ENCODE data around the gene MDGA2. TPM values are rescaled to one million over a fixed set of nuclear protein-coding genes. Genes with fewer than 3 reads are reported as not detected.
"Not testable (repeated sequence)": the region's sequence is repeated elsewhere in the genome, so short reads cannot be mapped to it uniquely, and the experiment has no call there.

MDGA2 gene
- total RNA-seq, 2 experiments from 2014 or later: not detected

GRCh38 chr14:47208434-47208833 lies 467.0 kb downstream of the MDGA2 start:
- POLR2A ChIA-PET: no interaction called here
- CTCF ChIA-PET: no interaction called here
- intact Hi-C loops (cut with DNase I, micrococcal nuclease): no loop called here

GRCh38 chr14:47207617-47208016 lies 467.8 kb downstream of the MDGA2 start:
- H3K4me3 Mint-ChIP-seq: no peak overlapping the region
- ChIA-PET CTCF (no interaction called here), POLR2A (interaction anchor here (0.7 kb wide), 1 partner anchor 1740 kb away, joined by 4 read pairs; no protein-coding TSS in a partner anchor)
- intact Hi-C loops (cut with DNase I, micrococcal nuclease): no loop called here
- H3K4me1 Mint-ChIP-seq: no peaks in the 10 kb centered on the region
- no peaks in the 10 kb centered on the region for H3K27me3 Mint-ChIP-seq
- no peak overlapping the region for H3K27ac Mint-ChIP-seq
- H3K36me3 Mint-ChIP-seq (ENCODE audit: low read depth): no peaks in the 10 kb centered on the region
- DNase-seq: no peak
- ATAC-seq: no peak
- H3K9me3 Mint-ChIP-seq (ENCODE audit: low read depth): no peaks in the 10 kb centered on the region

More at GRCh38 chr14:47208434-47208833, 467.0 kb downstream of the MDGA2 start:
- Mint-ChIP-seq H3K4me1 (no peaks in the 10 kb centered on the region), H3K36me3 (ENCODE audit: low read depth) (no peaks in the 10 kb centered on the region), H3K27ac (no peak overlapping the region), H3K4me3 (no peak overlapping the region), H3K9me3 (ENCODE audit: low read depth) (no peaks in the 10 kb centered on the region), H3K27me3 (no peaks in the 10 kb centered on the region)
- ATAC-seq (no peak), DNase-seq (no peak)

GRCh38 chr14:47200740-47201139 lies 474.7 kb downstream of the MDGA2 start:
- ChIA-PET CTCF (no interaction called here), POLR2A (no interaction called here)
- H3K27me3 Mint-ChIP-seq: no peaks in the 10 kb centered on the region
- no peaks in the 10 kb centered on the region for H3K36me3 Mint-ChIP-seq (ENCODE audit: low read depth)
- ATAC-seq (no peak), DNase-seq (no peak)
- no peak overlapping the region for H3K27ac Mint-ChIP-seq
- H3K4me3 Mint-ChIP-seq: no peak overlapping the region
- H3K9me3 Mint-ChIP-seq (ENCODE audit: low read depth): peaks cover 3% of the 10 kb centered on the region
- no peaks in the 10 kb centered on the region for H3K4me1 Mint-ChIP-seq
- intact Hi-C loops (cut with DNase I, micrococcal nuclease): no loop called here

GRCh38 chr14:47195582-47195981 lies 479.8 kb downstream of the MDGA2 start:
- ATAC-seq: no peak
- ChIA-PET POLR2A (no interaction called here), CTCF (no interaction called here)
- H3K27ac Mint-ChIP-seq: no peak overlapping the region
- H3K4me3 Mint-ChIP-seq: no peak overlapping the region
- intact Hi-C loops (cut with DNase I, micrococcal nuclease): no loop called here
- no peak for DNase-seq
- peaks cover 3% of the 10 kb centered on the region for H3K9me3 Mint-ChIP-seq (ENCODE audit: low read depth)
- H3K4me1 Mint-ChIP-seq: no peaks in the 10 kb centered on the region
- H3K36me3 Mint-ChIP-seq (ENCODE audit: low read depth): no peaks in the 10 kb centered on the region
- no peaks in the 10 kb centered on the region for H3K27me3 Mint-ChIP-seq

- Mint-ChIP-seq H3K9me3 (ENCODE audit: low read depth) (peaks cover 1% of the 10 kb centered on the region), H3K4me1 (no peaks in the 10 kb centered on the region), H3K4me3 (no peak overlapping the region), H3K36me3 (ENCODE audit: low read depth) (no peaks in the 10 kb centered on the region), H3K27ac (no peak overlapping the region), H3K27me3 (no peaks in the 10 kb centered on the region)
- CTCF ChIA-PET: interaction anchor here (1.1 to 1.6 kb wide), 2 partner anchors 8 to 19 kb away, joined by 3 to 7 read pairs; no protein-coding TSS in a partner anchor
- no peak for ATAC-seq
- intact Hi-C loops (cut with DNase I, micrococcal nuclease): no loop called here
- DNase-seq: no peak
- POLR2A ChIA-PET: no interaction called here
These were observed 481.4 kb downstream of the MDGA2 start for GRCh38 chr14:47194055-47194454.

- POLR2A ChIA-PET; H3K4me1 Mint-ChIP-seq; H3K36me3 Mint-ChIP-seq (ENCODE audit: low read depth); CTCF ChIA-PET; H3K27ac Mint-ChIP-seq; intact Hi-C loops (cut with DNase I, micrococcal nuclease); H3K27me3 Mint-ChIP-seq; DNase-seq; H3K9me3 Mint-ChIP-seq (ENCODE audit: low read depth); ATAC-seq; H3K4me3 Mint-ChIP-seq: not testable (repeated sequence)
These were observed 483.2 kb downstream of the MDGA2 start for GRCh38 chr14:47192203-47192602.

- intact Hi-C loops (cut with DNase I, micrococcal nuclease): no loop called here
- CTCF ChIA-PET: no interaction called here
- H3K27me3 Mint-ChIP-seq: no peaks in the 10 kb centered on the region
- no peak for DNase-seq
- POLR2A ChIA-PET: no interaction called here
- H3K36me3 Mint-ChIP-seq (ENCODE audit: low read depth): no peaks in the 10 kb centered on the region
- no peak for ATAC-seq
- no peak overlapping the region for H3K27ac Mint-ChIP-seq
- H3K9me3 Mint-ChIP-seq (ENCODE audit: low read depth): peaks cover 1% of the 10 kb centered on the region
- no peak overlapping the region for H3K4me3 Mint-ChIP-seq
- H3K4me1 Mint-ChIP-seq: no peaks in the 10 kb centered on the region
These were observed 483.7 kb downstream of the MDGA2 start for GRCh38 chr14:47191700-47192099.

GRCh38 chr14:47189911-47190484 lies 485.4 kb downstream of the MDGA2 start:
- POLR2A ChIA-PET: no interaction called here

GRCh38 chr14:47186486-47186885 lies 488.9 kb downstream of the MDGA2 start:
- H3K4me1 Mint-ChIP-seq: no peaks in the 10 kb centered on the region
- intact Hi-C loops (cut with DNase I, micrococcal nuclease): no loop called here
- ATAC-seq (no peak), DNase-seq (no peak)
- H3K27me3 Mint-ChIP-seq: no peaks in the 10 kb centered on the region
- H3K4me3 Mint-ChIP-seq: no peak overlapping the region
- H3K27ac Mint-ChIP-seq: no peak overlapping the region
- POLR2A ChIA-PET: no interaction called here
- H3K36me3 Mint-ChIP-seq (ENCODE audit: low read depth): no peaks in the 10 kb centered on the region
- H3K9me3 Mint-ChIP-seq (ENCODE audit: low read depth): no peaks in the 10 kb centered on the region
- CTCF ChIA-PET: no interaction called here

More at GRCh38 chr14:47189911-47190484, 485.4 kb downstream of the MDGA2 start:
- H3K36me3 Mint-ChIP-seq (ENCODE audit: low read depth): no peaks in the 10 kb centered on the region
- H3K4me1 Mint-ChIP-seq: no peaks in the 10 kb centered on the region
- H3K4me3 Mint-ChIP-seq: no peak overlapping the region
- no peak for ATAC-seq
- H3K27me3 Mint-ChIP-seq: no peaks in the 10 kb centered on the region
- CTCF ChIA-PET: no interaction called here
- no peak overlapping the region for H3K27ac Mint-ChIP-seq
- no peak for DNase-seq
- H3K9me3 Mint-ChIP-seq (ENCODE audit: low read depth): peaks cover 1% of the 10 kb centered on the region
- intact Hi-C loops (cut with DNase I, micrococcal nuclease): no loop called here

- peaks cover 6% of the 10 kb centered on the region for H3K9me3 Mint-ChIP-seq (ENCODE audit: low read depth)
- no peaks in the 10 kb centered on the region for H3K4me1 Mint-ChIP-seq
- DNase-seq: no peak
- POLR2A ChIA-PET: no interaction called here
- H3K36me3 Mint-ChIP-seq (ENCODE audit: low read depth): no peaks in the 10 kb centered on the region
- CTCF ChIA-PET: no interaction called here
- no peak for ATAC-seq
- no peak overlapping the region for H3K27ac Mint-ChIP-seq
- H3K27me3 Mint-ChIP-seq: no peaks in the 10 kb centered on the region
- intact Hi-C loops (cut with DNase I, micrococcal nuclease): no loop called here
- no peak overlapping the region for H3K4me3 Mint-ChIP-seq
These were observed 495.5 kb downstream of the MDGA2 start for GRCh38 chr14:47179906-47180305.

- CTCF ChIA-PET; POLR2A ChIA-PET; intact Hi-C loops (cut with DNase I, micrococcal nuclease); H3K4me1 Mint-ChIP-seq; H3K27ac Mint-ChIP-seq; H3K27me3 Mint-ChIP-seq; H3K4me3 Mint-ChIP-seq; H3K9me3 Mint-ChIP-seq (ENCODE audit: low read depth); H3K36me3 Mint-ChIP-seq (ENCODE audit: low read depth); DNase-seq; ATAC-seq: not testable (repeated sequence)
These were observed 503.5 kb downstream of the MDGA2 start for GRCh38 chr14:47171896-47172295.

- no peaks in the 10 kb centered on the region for H3K36me3 Mint-ChIP-seq (ENCODE audit: low read depth)
- DNase-seq (no peak), ATAC-seq (no peak)
- H3K4me1 Mint-ChIP-seq: no peaks in the 10 kb centered on the region
- no peaks in the 10 kb centered on the region for H3K9me3 Mint-ChIP-seq (ENCODE audit: low read depth)
- no peak overlapping the region for H3K27ac Mint-ChIP-seq
- ChIA-PET CTCF (no interaction called here), POLR2A (no interaction called here)
- no peaks in the 10 kb centered on the region for H3K27me3 Mint-ChIP-seq
- intact Hi-C loops (cut with DNase I, micrococcal nuclease): no loop called here
- no peak overlapping the region for H3K4me3 Mint-ChIP-seq
These were observed 508.0 kb downstream of the MDGA2 start for GRCh38 chr14:47167402-47167801.

GRCh38 chr14:47155395-47155794 lies 520.0 kb downstream of the MDGA2 start:
- Mint-ChIP-seq H3K27me3 (no peaks in the 10 kb centered on the region), H3K27ac (no peak overlapping the region), H3K36me3 (ENCODE audit: low read depth) (no peaks in the 10 kb centered on the region), H3K9me3 (ENCODE audit: low read depth) (peaks cover 6% of the 10 kb centered on the region), H3K4me1 (no peaks in the 10 kb centered on the region), H3K4me3 (no peak overlapping the region)
- CTCF ChIA-PET: no interaction called here
- ATAC-seq (no peak), DNase-seq (no peak)
- POLR2A ChIA-PET: no interaction called here
- intact Hi-C loops (cut with DNase I, micrococcal nuclease): no loop called here
